HG03565 (cell line): ENCODE results near the gene RBM10.

Experiments used
- ATAC-seq: cut with Tn5 transposase; IDR thresholded peaks from one replicate; pipeline ENCODE4 v1.9.1; 2021; ENCODE audit warnings: mild to moderate bottlenecking, moderate library complexity; ENCODE audit not compliant: unreplicated experiment

The RBM10 gene

GRCh38 chrX:47146936-47147859 lies 2.2 kb downstream of the RBM10 start:
- ATAC-seq, result no peak

GRCh38 chrX:47148946-47149345 lies 3.9 kb downstream of the RBM10 start:
- no peak for ATAC-seq

- no peak for ATAC-seq
Measured at GRCh38 chrX:47151435-47151834, 6.4 kb downstream of the RBM10 start.

- ATAC-seq, result no peak
Measured at GRCh38 chrX:47156611-47157520, 11.8 kb downstream of the RBM10 start.

DNA sequence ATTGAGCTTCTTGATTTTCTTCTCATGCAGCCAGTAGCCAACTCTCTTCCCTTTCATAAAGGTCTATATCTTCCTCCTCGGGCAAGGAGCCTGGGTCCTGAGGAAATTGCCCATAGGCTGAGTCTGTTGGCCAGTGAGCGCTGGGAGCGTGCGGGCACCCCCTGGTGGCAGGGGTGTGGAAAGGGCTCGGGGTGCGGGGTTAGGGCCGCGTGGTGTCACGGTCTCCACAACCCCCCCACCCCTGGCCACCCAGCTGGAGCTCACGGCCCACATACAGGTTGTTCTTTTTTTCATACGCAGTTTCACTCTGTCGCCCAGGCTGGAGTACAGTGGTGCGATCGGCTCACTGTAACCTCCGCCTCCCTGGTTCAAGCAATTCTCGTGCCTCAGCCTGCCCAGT lies 13.1 kb downstream of the RBM10 start:
- no peak for ATAC-seq

DNA sequence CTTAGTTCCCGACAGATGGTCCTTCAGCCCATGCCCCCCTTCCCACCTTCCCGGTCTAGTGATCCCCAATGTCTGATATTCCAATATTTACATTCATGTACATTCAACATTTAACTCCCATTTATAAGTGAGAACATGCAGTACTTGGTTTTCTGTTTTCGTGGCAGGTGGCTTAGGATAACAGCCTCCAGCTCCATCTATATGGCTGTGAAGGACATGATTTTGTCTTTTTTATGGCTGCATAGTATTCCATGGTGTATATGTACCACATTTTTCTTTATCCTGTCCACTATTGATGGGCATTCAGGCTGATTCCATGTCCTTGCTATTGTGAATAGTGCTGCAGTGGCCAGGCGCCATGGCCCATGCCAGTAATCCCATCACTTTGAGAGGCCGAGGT lies 13.8 kb downstream of the RBM10 start:
- ATAC-seq, result no peak

DNA sequence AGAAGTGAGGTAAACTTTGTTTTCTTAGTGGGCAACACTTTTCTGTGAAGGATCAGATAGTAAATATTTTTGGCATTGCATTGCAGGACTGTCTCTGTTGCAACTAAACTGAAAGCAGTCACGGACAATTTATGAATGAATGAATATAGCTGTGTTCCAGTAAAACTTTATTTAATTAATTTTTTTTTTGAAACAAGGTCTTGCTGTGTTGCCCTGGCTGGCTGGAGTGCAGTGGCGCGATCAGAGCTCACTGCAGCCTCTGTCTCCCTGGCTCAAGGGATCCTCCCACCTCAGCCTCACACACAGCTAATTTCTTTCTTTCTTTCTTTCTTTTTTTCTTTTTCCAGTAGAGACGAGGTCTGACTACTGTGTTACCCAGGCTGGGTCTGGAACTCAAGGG lies 15.8 kb downstream of the RBM10 start:
- ATAC-seq, result no peak

GRCh38 chrX:47162927-47163583 lies 18.0 kb downstream of the RBM10 start:
- ATAC-seq, result no peak

GRCh38 chrX:47164420-47164819 lies 19.4 kb downstream of the RBM10 start:
- ATAC-seq, result no peak

DNA sequence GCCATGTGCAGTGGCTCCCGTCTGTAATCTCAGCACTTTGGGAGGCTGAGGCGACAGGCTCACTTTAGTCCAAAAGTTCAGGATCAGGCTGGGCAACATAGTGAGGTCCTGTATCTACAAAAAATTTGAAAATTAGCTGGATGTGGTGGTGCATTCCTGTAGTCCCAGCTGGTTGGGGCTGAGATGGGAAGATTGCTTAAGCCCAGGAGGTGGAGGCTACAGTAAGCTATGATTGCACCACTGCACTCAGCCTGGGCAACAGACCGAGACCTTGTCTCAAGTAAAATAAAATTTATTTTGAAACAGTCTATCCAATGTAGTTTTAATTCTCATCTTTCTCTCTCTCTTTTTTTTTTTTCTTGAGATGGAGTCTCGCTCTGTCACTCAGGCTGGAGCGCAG lies 21.1 kb downstream of the RBM10 start:
- no peak for ATAC-seq

GRCh38 chrX:47168495-47169073 lies 23.6 kb downstream of the RBM10 start:
- no peak for ATAC-seq

GRCh38 chrX:47169273-47169672 lies 24.3 kb downstream of the RBM10 start:
- no peak for ATAC-seq

GRCh38 chrX:47169726-47170515 lies 24.9 kb downstream of the RBM10 start:
- no peak for ATAC-seq

GRCh38 chrX:47170861-47171692 lies 26.1 kb downstream of the RBM10 start:
- ATAC-seq, result no peak

- ATAC-seq, result no peak
Measured at GRCh38 chrX:47171996-47172395, 27.0 kb downstream of the RBM10 start.

DNA sequence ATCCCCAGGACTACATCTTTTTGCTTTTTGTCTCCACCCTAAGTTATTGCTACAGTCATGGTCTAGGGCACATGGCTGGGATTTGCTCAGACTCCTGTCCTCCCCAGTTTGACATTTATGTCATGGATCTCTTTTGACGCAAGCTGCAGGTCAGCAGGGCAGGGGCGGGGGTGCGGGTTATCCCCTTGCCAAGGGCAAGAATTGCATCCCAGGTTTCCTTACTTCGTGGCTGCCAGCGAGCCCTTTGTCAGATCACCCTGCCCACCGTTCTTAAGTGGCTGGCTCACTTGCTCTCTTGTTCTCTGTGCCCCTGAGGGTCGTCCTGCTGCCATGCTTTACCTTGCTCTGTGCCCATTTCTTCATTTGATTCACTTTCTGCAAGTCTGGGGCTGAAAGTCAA lies 27.5 kb downstream of the RBM10 start:
- no peak for ATAC-seq

DNA sequence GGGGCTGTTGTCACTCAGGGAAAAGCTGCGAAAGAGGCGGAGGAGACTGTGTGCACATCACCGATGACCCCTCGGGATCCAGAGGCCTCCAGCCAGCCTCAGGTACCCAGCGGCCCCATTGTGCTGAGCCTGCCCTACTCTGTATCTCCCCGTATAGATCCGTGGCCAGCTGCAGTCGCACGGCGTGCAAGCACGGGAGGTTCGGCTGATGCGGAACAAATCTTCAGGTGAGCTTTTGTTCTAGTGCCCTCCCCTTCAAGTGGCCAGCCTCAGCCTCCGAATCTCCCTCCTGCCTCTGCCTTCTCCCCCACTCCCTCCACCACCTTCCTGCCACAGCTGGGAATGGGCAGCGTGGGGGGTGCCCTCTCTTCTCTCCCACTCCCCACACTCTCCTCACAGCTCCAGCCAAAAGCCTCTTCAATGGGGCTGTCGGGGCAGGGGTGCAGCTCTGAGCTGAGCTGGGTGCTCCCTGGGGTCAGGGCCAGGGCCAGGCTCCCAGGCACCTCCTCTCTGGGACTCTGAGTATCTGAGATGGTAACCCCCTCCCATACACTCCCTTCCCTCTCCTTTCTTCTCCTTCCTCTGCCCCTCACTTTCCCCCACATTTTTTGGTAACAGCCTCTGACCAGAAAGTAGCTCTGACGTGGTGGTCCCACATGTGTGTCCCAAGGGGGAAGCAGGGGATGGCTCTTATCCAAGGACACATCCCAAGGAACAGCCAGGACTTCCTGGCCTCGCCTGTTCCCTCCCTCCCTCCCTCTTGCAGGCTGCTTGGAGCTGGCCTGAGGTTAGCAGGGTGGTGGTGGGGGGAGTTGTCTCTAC lies 28.2 kb downstream of the RBM10 start:
- no peak for ATAC-seq

GRCh38 chrX:47174376-47174775 lies 29.4 kb downstream of the RBM10 start:
- ATAC-seq, result no peak
